ENCODE measurements around the gene LAMC3.

- TF ChIP-seq EZH2phosphoT487 (IDR thresholded peaks at IDR 0.05; ENCODE audit: low read depth, severe bottlenecking, unreplicated experiment) (no peak), CTCF (IDR thresholded peaks at IDR 0.05; ENCODE audit: poor library complexity) (no peak), EZH2 (IDR thresholded peaks at IDR 0.05; ENCODE audit: borderline replicate concordance) (no peak)
Measured at GRCh38 chr9:131020862-131021261, 11.9 kb downstream of the LAMC3 start.
